ENCODE results near the gene OGDHL. TPM values are rescaled to one million over a fixed set of nuclear protein-coding genes. Genes with fewer than 3 reads are reported as not detected.
"Not testable (repeated sequence)": the region's sequence is repeated elsewhere in the genome, so short reads cannot be mapped to it uniquely, and the experiment has no call there.

Gene OGDHL
- total RNA-seq, 6 experiments from 2014 or later, result 60.4 to 98.5 (median 76.8) TPM

- Histone ChIP-seq H3K9me3 (no peaks in the 10 kb centered on the region), H3K4me3 (peak overlapping the region; percentile 64 to 85 (median 82)), H3K36me3 (peaks cover 0 to 9% (median 4%) of the 10 kb centered on the region in 4 donors), H3K27ac (peak overlapping the region; percentile 85 to 95 (median 91)), H3K27me3 (no peaks in the 10 kb centered on the region), H3K4me1 (peaks cover 0 to 15% (median 7%) of the 10 kb centered on the region in 4 donors)
- TF ChIP-seq POLR2A (IDR thresholded peaks at IDR 0.05), result no peak
- 17% methylated on average over 1 of the region's 3 CpGs for WGBS (ENCODE audit: insufficient coverage, low coverage, low lambda C conversion rate, missing lambda C conversion rate)
- DNase-seq, result peak; percentile 87 to 97 (median 94)
- intact Hi-C loops (cut with DNase I), result no loop called here
- ATAC-seq, result peak; percentile 80 to 91 (median 86)
Observed at GRCh38 chr10:49760789-49761188, 1.3 kb downstream of the OGDHL start.

DNA sequence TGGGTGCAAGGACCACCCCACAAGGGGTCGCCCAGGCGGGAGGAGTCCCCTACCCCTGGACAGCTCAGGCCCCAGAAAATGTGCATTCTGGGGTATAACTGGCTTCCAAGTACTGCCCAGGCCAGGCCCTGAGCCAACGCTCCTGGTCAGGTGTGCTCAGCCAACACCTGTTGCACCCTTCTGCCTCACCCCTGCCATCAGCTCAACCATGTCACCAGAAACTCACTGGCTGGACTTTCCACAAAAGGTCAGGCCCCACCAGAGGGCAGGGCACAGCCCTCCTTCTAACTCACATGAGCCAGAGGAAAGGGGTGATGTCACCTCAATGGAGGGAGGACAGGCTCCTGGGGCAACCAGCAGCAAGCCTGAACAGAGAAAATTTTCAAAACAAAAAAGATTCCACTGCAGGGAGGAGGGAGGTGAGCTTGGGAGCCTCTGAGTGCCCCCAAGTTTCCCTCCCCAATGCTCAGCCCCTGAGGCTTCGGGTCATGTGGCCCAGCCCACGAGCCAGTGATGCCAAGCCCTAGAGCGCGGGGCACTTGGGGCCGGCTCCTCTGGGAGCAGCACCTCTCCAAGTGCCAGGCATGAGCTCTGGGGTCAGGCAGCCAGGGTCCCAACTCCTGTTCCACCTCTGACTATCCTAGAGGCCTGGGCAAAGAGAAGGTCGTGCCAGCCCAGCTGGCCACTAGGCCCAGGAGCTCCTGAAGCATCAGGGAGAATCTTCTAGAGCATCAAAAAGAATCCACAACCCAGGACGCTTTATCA lies 2.2 kb downstream of the OGDHL start:
- no peaks in the 10 kb centered on the region for H3K9me3 ChIP-seq
- peaks cover 0 to 15% (median 7%) of the 10 kb centered on the region in 4 donors for H3K4me1 ChIP-seq
- peak overlapping the region; percentile 79 to 91 (median 85) for H3K27ac ChIP-seq
- TF ChIP-seq, protein P1, sequence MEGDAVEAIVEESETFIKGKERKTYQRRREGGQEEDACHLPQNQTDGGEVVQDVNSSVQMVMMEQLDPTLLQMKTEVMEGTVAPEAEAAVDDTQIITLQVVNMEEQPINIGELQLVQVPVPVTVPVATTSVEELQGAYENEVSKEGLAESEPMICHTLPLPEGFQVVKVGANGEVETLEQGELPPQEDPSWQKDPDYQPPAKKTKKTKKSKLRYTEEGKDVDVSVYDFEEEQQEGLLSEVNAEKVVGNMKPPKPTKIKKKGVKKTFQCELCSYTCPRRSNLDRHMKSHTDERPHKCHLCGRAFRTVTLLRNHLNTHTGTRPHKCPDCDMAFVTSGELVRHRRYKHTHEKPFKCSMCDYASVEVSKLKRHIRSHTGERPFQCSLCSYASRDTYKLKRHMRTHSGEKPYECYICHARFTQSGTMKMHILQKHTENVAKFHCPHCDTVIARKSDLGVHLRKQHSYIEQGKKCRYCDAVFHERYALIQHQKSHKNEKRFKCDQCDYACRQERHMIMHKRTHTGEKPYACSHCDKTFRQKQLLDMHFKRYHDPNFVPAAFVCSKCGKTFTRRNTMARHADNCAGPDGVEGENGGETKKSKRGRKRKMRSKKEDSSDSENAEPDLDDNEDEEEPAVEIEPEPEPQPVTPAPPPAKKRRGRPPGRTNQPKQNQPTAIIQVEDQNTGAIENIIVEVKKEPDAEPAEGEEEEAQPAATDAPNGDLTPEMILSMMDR (IDR thresholded peaks at IDR 0.05), result no peak
- TF ChIP-seq POLR2A (IDR thresholded peaks at IDR 0.05), result no peak
- intact Hi-C loops (cut with DNase I), result no loop called here
- peak overlapping the region in 2 of 3 donors; percentile 8 to 85 for H3K4me3 ChIP-seq
- ATAC-seq (peak; percentile 3 to 64 (median 37)), DNase-seq (peak; percentile 64 to 89 (median 89))
- peaks cover 0 to 14% (median 5%) of the 10 kb centered on the region in 4 donors for H3K36me3 ChIP-seq
- no peaks in the 10 kb centered on the region for H3K27me3 ChIP-seq
- WGBS (ENCODE audit: insufficient coverage, low coverage, low lambda C conversion rate, missing lambda C conversion rate), result 40% methylated on average over 1 of the region's 10 CpGs

DNA sequence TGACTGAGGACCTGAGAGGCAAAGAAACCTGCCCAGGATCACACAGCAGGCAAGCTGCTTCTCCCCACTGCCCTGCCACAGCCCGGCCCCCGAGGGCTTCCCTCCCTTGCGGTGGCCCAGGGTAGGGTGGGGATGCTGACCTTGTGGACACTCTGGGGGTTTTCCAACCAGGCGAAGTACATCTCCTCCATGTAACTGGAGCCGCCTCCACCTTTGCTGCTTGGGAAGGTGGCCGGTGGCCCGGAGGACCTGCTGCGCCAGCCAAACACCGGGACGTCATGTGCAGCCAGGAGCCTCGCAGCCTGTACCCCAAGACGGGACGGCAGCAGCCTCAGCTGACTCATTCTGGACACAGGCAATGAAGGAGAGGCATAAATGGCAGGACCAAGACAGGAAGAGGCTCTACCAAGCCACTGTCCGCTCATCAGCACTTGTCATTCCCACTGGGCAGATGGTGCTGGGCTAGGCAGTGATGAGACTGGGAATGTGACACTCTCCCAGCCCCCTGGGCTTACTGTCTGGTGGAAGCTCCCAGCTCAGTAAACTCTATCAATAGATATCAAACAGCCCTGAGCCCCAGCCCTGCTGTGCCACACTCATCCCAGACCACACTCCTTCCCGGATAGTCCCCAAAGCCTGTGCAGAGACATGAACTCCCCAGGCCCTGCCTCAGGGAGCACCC lies 3.7 kb downstream of the OGDHL start:
- Histone ChIP-seq H3K9me3 (no peaks in the 10 kb centered on the region), H3K4me3 (no peak overlapping the region), H3K27me3 (no peaks in the 10 kb centered on the region), H3K36me3 (peaks cover 0 to 22% (median 8%) of the 10 kb centered on the region in 4 donors), H3K4me1 (peaks cover 0 to 15% (median 7%) of the 10 kb centered on the region in 4 donors), H3K27ac (peak overlapping the region in 1 of 3 donors; percentile 91)
- no peak for TF ChIP-seq POLR2A (IDR thresholded peaks at IDR 0.05)
- TF ChIP-seq, protein P1 (IDR thresholded peaks at IDR 0.05), result no peak
- ATAC-seq (no peak), DNase-seq (no peak)
- no CpG with 5 or more reads among the region's 15 CpGs for WGBS (ENCODE audit: insufficient coverage, low coverage, low lambda C conversion rate, missing lambda C conversion rate)
- intact Hi-C loops (cut with DNase I), result no loop called here

DNA sequence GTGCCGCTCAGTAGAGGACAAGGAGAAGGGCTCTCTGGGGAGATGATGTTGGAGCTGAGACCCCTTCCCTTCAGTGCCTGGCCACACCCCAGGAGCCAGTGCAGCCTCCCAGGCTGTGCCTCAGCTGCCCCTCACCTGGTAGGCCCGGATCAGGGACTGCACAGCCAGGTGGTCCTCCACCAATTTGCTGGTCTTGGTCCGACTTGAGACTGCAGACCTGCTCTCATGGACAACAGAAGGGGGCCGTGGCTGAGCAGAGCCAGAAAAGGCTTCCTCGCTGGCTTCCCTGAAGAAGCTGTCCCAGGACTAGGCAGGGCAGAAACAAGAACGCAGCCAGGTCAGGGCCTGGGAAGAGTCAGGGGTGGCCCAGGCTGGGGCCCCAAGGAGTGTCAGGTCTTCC lies 5.5 kb downstream of the OGDHL start:
- no peak overlapping the region for H3K4me3 ChIP-seq
- H3K9me3 ChIP-seq, result no peaks in the 10 kb centered on the region
- intact Hi-C loops (cut with DNase I), result no loop called here
- H3K36me3 ChIP-seq, result peaks cover 0 to 35% (median 13%) of the 10 kb centered on the region in 4 donors
- TF ChIP-seq POLR2A (IDR thresholded peaks at IDR 0.05), result no peak
- TF ChIP-seq, protein P1 (IDR thresholded peaks at IDR 0.05), result no peak
- no peak overlapping the region for H3K27ac ChIP-seq
- DNase-seq (no peak), ATAC-seq (no peak)
- H3K27me3 ChIP-seq, result no peaks in the 10 kb centered on the region
- peaks cover 0 to 15% (median 7%) of the 10 kb centered on the region in 4 donors for H3K4me1 ChIP-seq
- no CpG with 5 or more reads among the region's 6 CpGs for WGBS (ENCODE audit: insufficient coverage, low coverage, low lambda C conversion rate, missing lambda C conversion rate)

GRCh38 chr10:49756031-49756430 lies 6.1 kb downstream of the OGDHL start:
- no peak for DNase-seq
- TF ChIP-seq, protein P1 (IDR thresholded peaks at IDR 0.05), result no peak
- TF ChIP-seq POLR2A (IDR thresholded peaks at IDR 0.05), result no peak
- no peak for ATAC-seq
- H3K27me3 ChIP-seq, result no peaks in the 10 kb centered on the region
- 57% methylated on average over 1 of the region's 3 CpGs for WGBS (ENCODE audit: insufficient coverage, low coverage, low lambda C conversion rate, missing lambda C conversion rate)
- peaks cover 0 to 15% (median 7%) of the 10 kb centered on the region in 4 donors for H3K4me1 ChIP-seq
- peaks cover 0 to 40% (median 16%) of the 10 kb centered on the region in 4 donors for H3K36me3 ChIP-seq
- no peaks in the 10 kb centered on the region for H3K9me3 ChIP-seq
- H3K4me3 ChIP-seq, result no peak overlapping the region
- intact Hi-C loops (cut with DNase I), result no loop called here
- no peak overlapping the region for H3K27ac ChIP-seq

DNA sequence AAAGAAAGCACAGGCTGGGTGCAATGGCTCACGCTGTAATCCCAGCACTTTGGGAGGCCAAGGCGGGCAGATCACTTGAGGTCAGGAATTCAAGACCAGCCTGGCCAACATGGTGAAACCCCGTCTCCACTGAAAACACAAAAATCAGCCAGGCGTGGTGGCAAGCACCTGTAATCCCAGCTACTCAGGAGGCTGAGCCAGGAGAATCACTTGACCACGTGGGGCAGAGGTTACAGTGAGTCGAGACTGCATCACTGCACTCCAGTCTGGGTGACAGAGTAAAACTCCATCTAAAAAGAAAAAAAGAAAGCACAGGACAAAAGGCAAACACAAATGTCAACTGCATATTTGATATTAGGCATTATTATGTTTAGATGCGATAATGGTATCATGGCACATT lies 7.2 kb downstream of the OGDHL start:
- intact Hi-C loops (cut with DNase I); DNase-seq: not testable (repeated sequence)
- 67% methylated on average over 5 of the region's 7 CpGs for WGBS (ENCODE audit: insufficient coverage, low coverage, low lambda C conversion rate, missing lambda C conversion rate)

More for the DNA sequence above, 7.2 kb downstream of the OGDHL start:
- not testable (repeated sequence) for H3K27ac ChIP-seq, ATAC-seq, H3K4me3 ChIP-seq, H3K27me3 ChIP-seq, H3K9me3 ChIP-seq, H3K4me1 ChIP-seq
- peaks cover 0 to 48% (median 21%) of the 10 kb centered on the region in 4 donors for H3K36me3 ChIP-seq
